ENCODE measurements around the gene LRIT3. TPM values are rescaled to one million over a fixed set of nuclear protein-coding genes. Genes with fewer than 3 reads are reported as not detected.
"Not testable (repeated sequence)": the region's sequence is repeated elsewhere in the genome, so short reads cannot be mapped to it uniquely, and the experiment has no call there.

The LRIT3 gene
- total RNA-seq, 1 experiment from 2014 or later, result 0.20 TPM

GRCh38 chr4:109872950-109873656 is 25.2 kb downstream of the LRIT3 start:
- no peaks in the 10 kb centered on the region for H3K27me3 ChIP-seq
- no peak overlapping the region for H3K4me3 ChIP-seq
- no peaks in the 10 kb centered on the region for H3K9me3 ChIP-seq (replicated peaks)
- H3K36me3 ChIP-seq, result no peaks in the 10 kb centered on the region
- H3K27ac ChIP-seq, result no peak overlapping the region
- H3K4me1 ChIP-seq, result no peaks in the 10 kb centered on the region
- no peak for DNase-seq

- H3K4me1 ChIP-seq, result peaks cover 4% of the 10 kb centered on the region
- no peak overlapping the region for H3K27ac ChIP-seq
- H3K9me3 ChIP-seq (replicated peaks), result no peaks in the 10 kb centered on the region
- no peaks in the 10 kb centered on the region for H3K36me3 ChIP-seq
- no peaks in the 10 kb centered on the region for H3K27me3 ChIP-seq
- no peak for DNase-seq
- no peak overlapping the region for H3K4me3 ChIP-seq
Measured at GRCh38 chr4:109873791-109874514, 26.0 kb downstream of the LRIT3 start.

- Histone ChIP-seq H3K9me3 (replicated peaks) (no peaks in the 10 kb centered on the region), H3K27me3 (no peaks in the 10 kb centered on the region), H3K36me3 (no peaks in the 10 kb centered on the region), H3K4me1 (peaks cover 4% of the 10 kb centered on the region), H3K4me3 (no peak overlapping the region), H3K27ac (no peak overlapping the region)
- DNase-seq, result no peak
Measured at GRCh38 chr4:109875106-109875505, 27.2 kb downstream of the LRIT3 start.

GRCh38 chr4:109875553-109875952 is 27.6 kb downstream of the LRIT3 start:
- not testable (repeated sequence) for H3K9me3 ChIP-seq (replicated peaks); H3K36me3 ChIP-seq; DNase-seq; H3K4me3 ChIP-seq; H3K27ac ChIP-seq; H3K27me3 ChIP-seq; H3K4me1 ChIP-seq

GRCh38 chr4:109876634-109877265 is 28.8 kb downstream of the LRIT3 start:
- Histone ChIP-seq H3K9me3 (replicated peaks) (no peaks in the 10 kb centered on the region), H3K4me3 (no peak overlapping the region), H3K27me3 (no peaks in the 10 kb centered on the region), H3K4me1 (peaks cover 4% of the 10 kb centered on the region), H3K27ac (no peak overlapping the region), H3K36me3 (no peaks in the 10 kb centered on the region)
- DNase-seq, result no peak

DNA sequence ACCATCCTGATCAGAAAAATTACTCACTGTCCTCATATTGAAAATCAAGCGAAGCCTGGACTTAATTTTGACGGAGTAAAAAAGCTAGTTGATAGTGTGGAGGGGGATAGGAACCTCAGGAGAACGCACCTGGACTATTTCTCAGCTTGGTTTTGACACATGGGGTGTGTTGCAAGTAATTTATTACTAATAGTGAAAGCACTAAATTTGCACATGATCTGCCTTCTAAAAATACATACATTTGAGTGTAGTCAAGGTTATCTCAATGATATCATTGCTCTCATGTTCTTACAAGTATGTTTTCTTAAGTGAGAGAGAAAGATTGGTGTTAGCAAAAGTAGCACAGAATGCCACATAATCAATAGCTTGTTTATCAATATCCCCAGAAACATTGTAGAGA is 29.5 kb downstream of the LRIT3 start:
- Histone ChIP-seq H3K27me3 (no peaks in the 10 kb centered on the region), H3K36me3 (no peaks in the 10 kb centered on the region), H3K9me3 (replicated peaks) (no peaks in the 10 kb centered on the region), H3K27ac (no peak overlapping the region), H3K4me3 (no peak overlapping the region), H3K4me1 (peaks cover 4% of the 10 kb centered on the region)
- no peak for DNase-seq

GRCh38 chr4:109878355-109878754 is 30.4 kb downstream of the LRIT3 start:
- no peak overlapping the region for H3K27ac ChIP-seq
- peaks cover 4% of the 10 kb centered on the region for H3K4me1 ChIP-seq
- no peaks in the 10 kb centered on the region for H3K9me3 ChIP-seq (replicated peaks)
- H3K36me3 ChIP-seq, result no peaks in the 10 kb centered on the region
- no peak for DNase-seq
- no peaks in the 10 kb centered on the region for H3K27me3 ChIP-seq
- H3K4me3 ChIP-seq, result no peak overlapping the region

DNA sequence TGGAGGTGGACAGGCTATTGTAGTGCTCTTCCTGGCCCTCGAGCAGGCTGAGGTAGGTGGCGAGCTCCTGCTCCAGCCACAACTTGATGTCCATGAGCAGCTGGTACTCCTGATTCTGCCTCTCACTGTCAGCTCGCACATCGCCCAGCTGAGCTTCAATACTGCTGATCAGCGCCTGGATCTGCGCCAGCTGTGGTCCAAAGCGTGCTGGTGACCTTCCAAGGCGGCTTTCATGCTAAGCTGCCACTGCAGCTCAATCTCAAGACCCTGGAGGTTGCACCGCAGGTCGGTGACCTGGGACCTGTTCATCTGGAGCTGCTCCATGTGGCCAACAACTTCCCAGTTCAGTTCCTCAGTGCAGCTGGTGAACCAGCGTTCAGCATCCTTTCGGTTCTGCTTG is 31.2 kb downstream of the LRIT3 start:
- no peaks in the 10 kb centered on the region for H3K9me3 ChIP-seq (replicated peaks)
- H3K4me1 ChIP-seq, result peaks cover 4% of the 10 kb centered on the region
- H3K4me3 ChIP-seq, result no peak overlapping the region
- H3K27me3 ChIP-seq, result no peaks in the 10 kb centered on the region
- no peak overlapping the region for H3K27ac ChIP-seq
- peak; percentile 75 to 82 for DNase-seq
- no peaks in the 10 kb centered on the region for H3K36me3 ChIP-seq

- no peak overlapping the region for H3K4me3 ChIP-seq
- H3K4me1 ChIP-seq, result peaks cover 4% of the 10 kb centered on the region
- no peaks in the 10 kb centered on the region for H3K36me3 ChIP-seq
- no peak for DNase-seq
- no peak overlapping the region for H3K27ac ChIP-seq
- no peaks in the 10 kb centered on the region for H3K27me3 ChIP-seq
- H3K9me3 ChIP-seq (replicated peaks), result no peaks in the 10 kb centered on the region
Measured at GRCh38 chr4:109879636-109880314, 31.9 kb downstream of the LRIT3 start.

- H3K9me3 ChIP-seq (replicated peaks), result no peaks in the 10 kb centered on the region
- no peaks in the 10 kb centered on the region for H3K27me3 ChIP-seq
- H3K27ac ChIP-seq, result no peak overlapping the region
- no peaks in the 10 kb centered on the region for H3K4me1 ChIP-seq
- no peak for DNase-seq
- no peaks in the 10 kb centered on the region for H3K36me3 ChIP-seq
- no peak overlapping the region for H3K4me3 ChIP-seq
Measured at GRCh38 chr4:109886303-109886702, 38.4 kb downstream of the LRIT3 start.

- H3K9me3 ChIP-seq (replicated peaks), result no peaks in the 10 kb centered on the region
- H3K36me3 ChIP-seq, result no peaks in the 10 kb centered on the region
- H3K27me3 ChIP-seq, result no peaks in the 10 kb centered on the region
- no peak overlapping the region for H3K27ac ChIP-seq
- H3K4me1 ChIP-seq, result no peaks in the 10 kb centered on the region
- no peak overlapping the region for H3K4me3 ChIP-seq
- DNase-seq, result no peak
Measured at GRCh38 chr4:109887071-109887470, 39.2 kb downstream of the LRIT3 start.

- Histone ChIP-seq H3K4me1 (no peaks in the 10 kb centered on the region), H3K27me3 (no peaks in the 10 kb centered on the region), H3K9me3 (replicated peaks) (no peaks in the 10 kb centered on the region), H3K4me3 (no peak overlapping the region), H3K36me3 (no peaks in the 10 kb centered on the region), H3K27ac (no peak overlapping the region)
- DNase-seq, result no peak
Measured at GRCh38 chr4:109890076-109890475, 42.2 kb downstream of the LRIT3 start.

- Histone ChIP-seq H3K9me3 (replicated peaks) (0 out of 2 replicates have a peak, but pooled peaks cover 5% of the 10 kb centered on the region), H3K27ac (no peak overlapping the region), H3K4me3 (no peak overlapping the region), H3K36me3 (no peaks in the 10 kb centered on the region), H3K27me3 (no peaks in the 10 kb centered on the region), H3K4me1 (no peaks in the 10 kb centered on the region)
- DNase-seq, result no peak
Measured at GRCh38 chr4:109902559-109903251, 54.8 kb downstream of the LRIT3 start.

GRCh38 chr4:109908731-109909130 is 60.8 kb downstream of the LRIT3 start:
- Histone ChIP-seq H3K36me3 (no peaks in the 10 kb centered on the region), H3K27me3 (no peaks in the 10 kb centered on the region), H3K4me3 (no peak overlapping the region), H3K4me1 (no peaks in the 10 kb centered on the region), H3K9me3 (replicated peaks) (0 out of 2 replicates have a peak, but pooled peaks cover 2% of the 10 kb centered on the region), H3K27ac (no peak overlapping the region)
- DNase-seq, result no peak
